Activated CD4-positive, alpha-beta T cell treated with anti-CD3 and anti-CD28 coated beads, Interleukin-2, amount 50 U/mL, for 4 hours (primary cell): Measurements from ENCODE around the gene ECSCR.
"Not testable (repeated sequence)": the region's sequence is repeated elsewhere in the genome, so short reads cannot be mapped to it uniquely, and the experiment has no call there.

Experiments used
- DNase-seq, 2 experiments: peaks; one replicate each; pipeline ENCODE4 v3.0.0-alpha.2; 2020

ECSCR gene

GRCh38 chr5:139462586-139463276 is at the start of gene ECSCR:
Gene ECSCR (minus strand): TSS chr5:139462743. CDS start chr5:139462670, 73 bp downstream.
- no peak for DNase-seq

- DNase-seq = not testable (repeated sequence)
These were observed 42.2 kb upstream of the ECSCR start for GRCh38 chr5:139504722-139505121.

- DNase-seq = not testable (repeated sequence)
These were observed 41.3 kb upstream of the ECSCR start for GRCh38 chr5:139503879-139504278.

- not testable (repeated sequence) for DNase-seq
These were observed 40.7 kb upstream of the ECSCR start for GRCh38 chr5:139503036-139503817.

GRCh38 chr5:139501381-139501780 is 38.8 kb upstream of the ECSCR start:
- DNase-seq = no peak

- no peak for DNase-seq
These were observed 33.3 kb upstream of the ECSCR start for GRCh38 chr5:139495638-139496435.

GRCh38 chr5:139494832-139495231 is 32.3 kb upstream of the ECSCR start:
- no peak for DNase-seq

- no peak for DNase-seq
These were observed 31.7 kb upstream of the ECSCR start for GRCh38 chr5:139494256-139494655.

GRCh38 chr5:139492700-139493192 is 30.2 kb upstream of the ECSCR start:
- DNase-seq = no peak

GRCh38 chr5:139488260-139488659 is 25.7 kb upstream of the ECSCR start:
- DNase-seq = no peak

GRCh38 chr5:139486201-139486600 is 23.7 kb upstream of the ECSCR start:
- no peak for DNase-seq

- DNase-seq = not testable (repeated sequence)
These were observed 20.3 kb upstream of the ECSCR start for GRCh38 chr5:139482890-139483208.

GRCh38 chr5:139482050-139482889 is 19.7 kb upstream of the ECSCR start, which contains the start of gene STING1:
Gene STING1 (minus strand): TSS chr5:139482758. CDS start chr5:139481704, 1,054 bp downstream.
- peak; percentile 20 to 42 for DNase-seq

GRCh38 chr5:139481580-139482049 is 19.1 kb upstream of the ECSCR start:
- no peak for DNase-seq

- DNase-seq = peak in 1 of 2 experiments; percentile 45
These were observed 18.6 kb upstream of the ECSCR start for GRCh38 chr5:139481122-139481533.

- DNase-seq = not testable (repeated sequence)
These were observed 17.2 kb upstream of the ECSCR start for GRCh38 chr5:139479729-139480128.

GRCh38 chr5:139478657-139479423 is 16.3 kb upstream of the ECSCR start:
- DNase-seq = not testable (repeated sequence)

GRCh38 chr5:139475865-139476617 is 13.5 kb upstream of the ECSCR start:
- no peak for DNase-seq

- no peak for DNase-seq
These were observed 12.6 kb upstream of the ECSCR start for GRCh38 chr5:139474890-139475791.
